CD4-positive, alpha-beta memory T cell (primary cell): ENCODE measurements around the gene TNNT1. TPM values are rescaled to one million over a fixed set of nuclear protein-coding genes. Genes with fewer than 3 reads are reported as not detected.
A peak's percentile ranks its signal among the peaks of the same experiment; 100 is the strongest.

ENCODE experiments used
- CTCF ChIA-PET: fragments of 350-600 bp; sonication (Branson Sonifier 250); formaldehyde crosslinking; loops from one replicate; lab custom pipeline; 2021; ENCODE audit warnings: inconsistent platforms; ENCODE audit not compliant: partially characterized antibody; lab: Charles Lee
- POLR2A ChIA-PET: fragments of 350-600 bp; sonication (Branson Sonifier 250); formaldehyde crosslinking; loops from one replicate; lab custom pipeline; 2021; ENCODE audit not compliant: partially characterized antibody; lab: Charles Lee
- DNase-seq, 5 donors: peaks; one replicate each; pipeline versions ENCODE4 v3.0.0 to v3.0.0-alpha.2; 2020 to 2022; ENCODE audit warnings: mixed read lengths in 1 of 5
- H3K27ac ChIP-seq: one replicate; pipeline ENCODE4 v1.7.0; 2013; ENCODE audit warnings: low read depth, low read length
- H3K27me3 ChIP-seq: 2 replicates; pipeline ENCODE4 v1.7.0; 2013; ENCODE audit warnings: mild to moderate bottlenecking, low read length, moderate library complexity; ENCODE audit not compliant: insufficient read depth
- H3K36me3 ChIP-seq: 2 replicates; pipeline ENCODE4 v1.7.0; 2013; ENCODE audit warnings: mild to moderate bottlenecking, low read length, moderate library complexity; ENCODE audit not compliant: insufficient read depth
- H3K4me1 ChIP-seq: 2 replicates; pipeline ENCODE4 v1.7.0; 2013; ENCODE audit warnings: mild to moderate bottlenecking, low read length, moderate library complexity; ENCODE audit not compliant: insufficient read depth
- H3K4me3 ChIP-seq, 2 donors: one replicate each; pipeline ENCODE4 v1.7.0; 2013; ENCODE audit warnings: low read length in 2 of 2, mild to moderate bottlenecking in 1 of 2
- H3K9me3 ChIP-seq, 2 donors: one replicate each; pipeline ENCODE4 v1.7.0; 2013; ENCODE audit warnings: low read length in 2 of 2, control low read depth in 1 of 2; ENCODE audit not compliant: control insufficient read depth in 1 of 2
- H3K27ac Mint-ChIP-seq, 7 donors: one replicate each; pipeline ENCODE4 v1.8.0; 2020 to 2021; ENCODE audit warnings: mixed read lengths in 7 of 7, mild to moderate bottlenecking in 6 of 7, inconsistent platforms in 3 of 7, moderate library complexity in 3 of 7
- H3K27me3 Mint-ChIP-seq, 2 donors: one replicate each; pipeline ENCODE4 v1.8.0; 2020 to 2021; ENCODE audit warnings: mixed read lengths in 2 of 2
- H3K36me3 Mint-ChIP-seq, 2 donors: one replicate each; pipeline ENCODE4 v1.8.0; 2020 to 2021; ENCODE audit warnings: mixed read lengths in 2 of 2, inconsistent platforms in 1 of 2, mild to moderate bottlenecking in 1 of 2
- H3K4me1 Mint-ChIP-seq, 4 donors: one replicate each; pipeline ENCODE4 v1.8.0; 2020 to 2021; ENCODE audit warnings: mixed read lengths in 4 of 4, mild to moderate bottlenecking in 1 of 4
- H3K4me3 Mint-ChIP-seq, 8 donors: one replicate each; pipeline ENCODE4 v1.8.0; 2020 to 2021; ENCODE audit warnings: mixed read lengths in 8 of 8, mild to moderate bottlenecking in 7 of 8, moderate library complexity in 6 of 8, inconsistent platforms in 3 of 8
- H3K9me3 Mint-ChIP-seq, 8 donors: one replicate each; pipeline ENCODE4 v1.8.0; 2020 to 2021; ENCODE audit warnings: mixed read lengths in 8 of 8, mild to moderate bottlenecking in 5 of 8, inconsistent platforms in 3 of 8, moderate library complexity in 1 of 8
- intact Hi-C: fragments of 100-400 bp; cut with micrococcal nuclease; formaldehyde crosslinking; loops from one replicate; pipeline ENCODE4 v1.15.1; 2023
- polyA plus RNA-seq, 2 donors: library from polyadenylated mRNA; unstranded; fragments of 300-500 nt; fragmentation: Illumina TruSeq; gene quantifications; one replicate each; pipeline ENCODE4 v1.2.3, GENCODE V29; 2021
- total RNA-seq, 2 experiments: library from RNA; stranded (reverse); gene quantifications; one replicate each; pipeline ENCODE4 v1.2.3, GENCODE V29; 2021

The TNNT1 gene
- total and polyA plus RNA-seq, 4 experiments from 2014 or later: not detected

DNA sequence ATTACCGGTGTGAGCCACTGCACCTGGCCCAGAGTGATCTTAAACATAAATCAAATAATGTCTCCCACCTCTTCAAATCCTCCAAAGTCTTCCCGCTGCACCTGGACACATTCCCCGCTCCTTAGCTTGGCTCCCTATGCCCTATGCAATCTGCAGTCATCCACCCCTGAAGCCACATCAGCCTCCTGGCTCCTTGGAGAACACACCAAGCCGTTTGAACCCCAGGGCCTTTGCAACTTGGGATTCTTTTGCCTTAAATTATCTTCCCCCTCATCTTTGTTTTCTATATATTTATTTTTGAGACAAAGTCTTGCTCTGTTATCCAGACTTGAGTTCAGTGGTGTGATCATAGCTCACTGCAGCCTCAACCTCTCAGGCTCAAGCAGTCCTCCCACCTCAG, 20.1 kb upstream of the TNNT1 start:
- Histone ChIP-seq H3K36me3 (no peaks in the 10 kb centered on the region), H3K4me1 (peaks cover 24% of the 10 kb centered on the region), H3K9me3 (no peaks in the 10 kb centered on the region), H3K27me3 (peaks cover 28% of the 10 kb centered on the region), H3K27ac (no peak overlapping the region), H3K4me3 (no peak overlapping the region)
- intact Hi-C loops: no loop called here
- Mint-ChIP-seq H3K36me3 (no peaks in the 10 kb centered on the region), H3K4me3 (no peak overlapping the region), H3K9me3 (peaks cover 0 to 9% (median 2%) of the 10 kb centered on the region in 8 donors), H3K27me3 (peaks cover 51 to 66% of the 10 kb centered on the region in 2 donors), H3K27ac (no peak overlapping the region), H3K4me1 (peaks cover 11 to 37% (median 20%) of the 10 kb centered on the region in 4 donors)
- CTCF ChIA-PET: interaction anchor here (1.2 kb wide), 1 partner anchor 8 kb away, joined by 3 read pairs; no protein-coding TSS in a partner anchor
- POLR2A ChIA-PET: no interaction called here
- DNase-seq: no peak

DNA sequence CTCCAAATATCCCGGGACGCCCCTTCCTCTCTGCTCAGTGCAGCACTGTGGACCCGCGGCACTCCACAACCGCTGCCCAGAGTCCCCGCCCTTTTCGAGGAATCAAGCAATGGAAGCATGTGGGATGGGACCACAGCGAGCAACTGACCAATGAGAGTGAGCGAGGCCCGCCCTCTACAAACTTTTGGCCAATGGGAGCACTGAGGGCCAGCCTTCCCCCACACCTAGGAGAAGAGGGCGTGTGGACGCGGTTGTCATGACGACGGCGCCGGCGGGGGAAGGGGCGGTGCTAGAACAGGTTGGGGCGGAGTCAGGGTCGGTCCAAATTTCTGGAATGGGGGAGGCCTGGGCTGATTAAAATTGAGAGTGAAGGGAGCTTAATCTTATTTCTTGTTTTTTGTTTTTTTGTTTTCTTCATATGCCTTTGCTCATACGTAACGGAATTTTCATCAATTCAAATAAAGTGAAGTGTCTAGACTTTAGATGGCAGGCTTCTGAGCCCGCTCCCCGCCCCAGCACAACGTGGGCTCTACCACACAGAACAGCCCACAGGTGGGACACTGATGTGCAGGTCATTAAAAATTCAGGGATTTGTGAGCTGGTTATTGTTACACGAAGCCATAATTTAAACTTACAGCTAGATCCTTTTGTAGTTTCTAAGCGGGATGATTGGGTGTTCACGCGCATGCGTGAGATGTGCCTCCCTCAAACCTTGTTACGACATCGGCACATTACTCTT, 17.7 kb upstream of the TNNT1 start, which contains the start of gene DNAAF3:
Gene DNAAF3 (minus strand): TSS at position 84 of the 739 bp plus-strand sequence. CDS start 200 bp downstream, outside the sequence.
- peaks cover 14% of the 10 kb centered on the region for H3K4me1 ChIP-seq
- peaks cover 44 to 58% of the 10 kb centered on the region in 2 donors for H3K27me3 Mint-ChIP-seq
- H3K27ac ChIP-seq: no peak within 1 kb of the TSS
- DNase-seq: peak; percentile 36 to 58 (median 57)
- H3K4me1 Mint-ChIP-seq: peaks cover 10 to 19% (median 10%) of the 10 kb centered on the region in 4 donors
- H3K9me3 Mint-ChIP-seq: peaks cover 0 to 9% (median 2%) of the 10 kb centered on the region in 8 donors
- peaks cover 26% of the 10 kb centered on the region for H3K27me3 ChIP-seq
- no peak within 1 kb of the TSS for H3K4me3 ChIP-seq
- H3K36me3 ChIP-seq: no peaks in the 10 kb centered on the region
- ChIA-PET POLR2A (interaction anchor here (0.6 kb wide), 1 partner anchor 275 kb away, joined by 3 read pairs; no protein-coding TSS in a partner anchor), CTCF (interaction anchor here (0.9 to 1.9 kb wide), 3 partner anchors 23 to 26 kb away, joined by 3 to 6 read pairs (median 5); no protein-coding TSS in a partner anchor)
- intact Hi-C loops: no loop called here
- H3K9me3 ChIP-seq: no peaks in the 10 kb centered on the region
- peak within 1 kb of the TSS in 6 of 7 donors; percentile 53 to 80 (median 71) for H3K27ac Mint-ChIP-seq
- no peaks in the 10 kb centered on the region for H3K36me3 Mint-ChIP-seq
- H3K4me3 Mint-ChIP-seq: peak within 1 kb of the TSS; percentile 15 to 86 (median 56)

DNA sequence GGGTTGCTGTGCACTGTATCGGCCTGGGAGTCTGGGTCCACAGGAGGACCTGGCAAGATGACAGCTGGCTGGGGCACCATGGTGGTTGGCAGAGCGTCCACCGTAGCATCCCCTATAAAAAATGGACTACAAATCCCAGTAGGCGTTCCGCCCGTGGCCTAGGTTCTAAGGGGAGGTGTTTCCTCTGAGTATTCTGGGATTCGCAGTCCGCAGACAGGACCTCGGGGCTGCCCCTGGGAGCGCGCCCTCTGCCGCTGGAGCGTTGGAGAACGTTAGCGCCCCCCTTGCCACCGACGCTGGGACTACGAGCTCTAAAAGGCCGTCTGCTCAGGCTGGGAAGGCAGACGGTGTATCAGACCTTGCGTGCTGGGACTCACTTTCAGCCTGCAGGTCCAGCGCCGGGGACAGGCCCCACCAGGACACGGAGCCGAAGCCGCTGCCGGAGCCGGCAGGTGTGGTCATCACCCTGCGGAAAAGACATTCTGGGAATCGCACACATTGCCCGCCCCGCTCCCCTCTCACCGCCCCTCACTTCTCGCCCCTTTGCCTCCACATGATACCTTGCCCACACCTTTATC, 17.0 kb upstream of the TNNT1 start:
- no peaks in the 10 kb centered on the region for H3K36me3 Mint-ChIP-seq
- intact Hi-C loops: no loop called here
- H3K9me3 Mint-ChIP-seq: peaks cover 0 to 9% (median 2%) of the 10 kb centered on the region in 8 donors
- H3K4me1 ChIP-seq: peaks cover 14% of the 10 kb centered on the region
- H3K4me3 ChIP-seq: no peak overlapping the region
- peaks cover 10 to 13% (median 10%) of the 10 kb centered on the region in 4 donors for H3K4me1 Mint-ChIP-seq
- H3K27ac Mint-ChIP-seq: peak overlapping the region in 3 of 7 donors; percentile 44 to 77 (median 69)
- peak overlapping the region in 6 of 8 donors; percentile 15 to 86 (median 58) for H3K4me3 Mint-ChIP-seq
- no peaks in the 10 kb centered on the region for H3K9me3 ChIP-seq
- H3K27me3 Mint-ChIP-seq: peaks cover 41 to 52% of the 10 kb centered on the region in 2 donors
- no peaks in the 10 kb centered on the region for H3K36me3 ChIP-seq
- POLR2A ChIA-PET: no interaction called here
- H3K27ac ChIP-seq: no peak overlapping the region
- peaks cover 24% of the 10 kb centered on the region for H3K27me3 ChIP-seq
- CTCF ChIA-PET: interaction anchor here (1.3 to 1.9 kb wide), 2 partner anchors 22 to 25 kb away, joined by 3 to 6 read pairs; no protein-coding TSS in a partner anchor
- peak in 2 of 5 donors; percentile 32 to 49 for DNase-seq

DNA sequence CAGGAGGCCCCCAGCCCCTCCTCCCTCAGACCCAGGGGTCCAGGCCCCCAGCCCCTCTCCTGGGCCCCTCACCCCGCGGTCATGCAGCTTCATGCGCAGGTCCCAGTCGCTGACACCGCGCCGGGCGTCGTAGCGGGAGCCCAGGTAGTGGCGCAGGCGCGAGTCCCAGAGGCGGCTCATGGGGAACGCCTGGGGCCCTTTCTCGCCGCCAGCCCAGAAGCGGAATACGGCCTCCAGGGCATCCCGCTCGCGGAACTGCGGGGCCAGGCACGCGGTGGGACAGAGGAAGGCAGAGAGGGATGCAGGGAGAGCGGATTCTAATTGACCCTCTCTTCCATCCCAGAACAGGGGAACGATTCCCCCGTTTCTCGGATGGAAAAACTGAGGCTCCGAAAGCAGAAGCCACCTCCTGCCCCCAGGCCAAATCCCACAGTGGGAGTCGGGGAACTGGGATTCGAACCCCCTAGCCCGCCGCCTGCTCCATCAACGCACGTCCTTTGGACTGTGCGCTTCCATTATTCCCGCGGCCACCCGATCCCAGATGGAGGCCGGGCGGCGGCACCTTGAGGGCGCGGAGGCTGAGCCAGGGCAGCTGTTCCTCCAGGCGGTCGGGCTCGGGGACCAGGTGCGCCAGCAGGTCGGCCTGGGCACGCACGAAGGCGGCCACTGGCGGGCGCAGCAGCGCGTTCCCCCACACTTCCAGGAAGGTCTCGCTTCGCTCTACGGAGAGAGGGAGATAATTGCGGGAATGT, 12.7 kb upstream of the TNNT1 start:
- Mint-ChIP-seq H3K27me3 (peaks cover 27 to 47% of the 10 kb centered on the region in 2 donors), H3K9me3 (peaks cover 0 to 9% (median under 1%) of the 10 kb centered on the region in 8 donors), H3K4me3 (no peak overlapping the region), H3K4me1 (peaks cover 6 to 18% (median 7%) of the 10 kb centered on the region in 4 donors), H3K27ac (no peak overlapping the region), H3K36me3 (no peaks in the 10 kb centered on the region)
- H3K36me3 ChIP-seq: no peaks in the 10 kb centered on the region
- H3K27me3 ChIP-seq: peaks cover 8% of the 10 kb centered on the region
- no peak overlapping the region for H3K4me3 ChIP-seq
- ChIA-PET CTCF (interaction anchor here (1.1 kb wide), 1 partner anchor 10 kb away, joined by 3 read pairs; no protein-coding TSS in a partner anchor), POLR2A (no interaction called here)
- H3K9me3 ChIP-seq: no peaks in the 10 kb centered on the region
- intact Hi-C loops: loop anchor here (2.0 kb wide), 1 partner anchor 43 kb away; no protein-coding TSS in a partner anchor
- peaks cover 7% of the 10 kb centered on the region for H3K4me1 ChIP-seq
- peak in 1 of 5 donors; percentile 29 for DNase-seq
- no peak overlapping the region for H3K27ac ChIP-seq

DNA sequence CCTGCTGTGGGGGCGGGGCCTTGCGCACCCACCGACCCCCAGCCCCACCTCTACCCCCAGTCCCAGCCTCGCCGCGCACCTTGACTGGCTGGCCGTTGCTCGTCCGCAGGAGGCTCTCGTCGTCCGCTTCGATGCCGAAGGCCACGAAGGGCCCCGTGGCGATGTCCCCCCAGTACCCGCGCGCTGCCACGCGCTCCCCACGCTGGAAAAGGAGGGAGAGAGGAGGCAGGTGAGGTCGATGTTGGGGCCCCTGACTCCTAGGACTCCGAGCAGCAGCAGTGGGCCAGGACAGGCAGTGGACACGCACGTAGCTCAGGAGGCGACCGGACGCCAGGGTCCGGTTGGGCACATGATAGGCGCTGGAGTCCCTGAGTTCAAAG, 12.0 kb upstream of the TNNT1 start:
- Histone ChIP-seq H3K27ac (no peak overlapping the region), H3K4me3 (no peak overlapping the region), H3K4me1 (peaks cover 8% of the 10 kb centered on the region), H3K9me3 (no peaks in the 10 kb centered on the region), H3K27me3 (peaks cover 6% of the 10 kb centered on the region), H3K36me3 (no peaks in the 10 kb centered on the region)
- H3K36me3 Mint-ChIP-seq: no peaks in the 10 kb centered on the region
- H3K27ac Mint-ChIP-seq: no peak overlapping the region
- CTCF ChIA-PET: interaction anchor here (0.8 to 2.8 kb wide), 7 partner anchors 9 to 73 kb away, joined by 3 to 16 read pairs (median 3); no protein-coding TSS in a partner anchor
- DNase-seq: peak in 1 of 5 donors; percentile 17
- H3K4me3 Mint-ChIP-seq: no peak overlapping the region
- POLR2A ChIA-PET: no interaction called here
- H3K27me3 Mint-ChIP-seq: peaks cover 25 to 43% of the 10 kb centered on the region in 2 donors
- intact Hi-C loops: loop anchor here (1.0 to 2.0 kb wide), 2 partner anchors 20 to 42 kb away; no protein-coding TSS in a partner anchor
- peaks cover 2 to 10% (median 7%) of the 10 kb centered on the region in 4 donors for H3K4me1 Mint-ChIP-seq
- H3K9me3 Mint-ChIP-seq: peaks cover 0 to 5% (median 0%) of the 10 kb centered on the region in 8 donors

DNA sequence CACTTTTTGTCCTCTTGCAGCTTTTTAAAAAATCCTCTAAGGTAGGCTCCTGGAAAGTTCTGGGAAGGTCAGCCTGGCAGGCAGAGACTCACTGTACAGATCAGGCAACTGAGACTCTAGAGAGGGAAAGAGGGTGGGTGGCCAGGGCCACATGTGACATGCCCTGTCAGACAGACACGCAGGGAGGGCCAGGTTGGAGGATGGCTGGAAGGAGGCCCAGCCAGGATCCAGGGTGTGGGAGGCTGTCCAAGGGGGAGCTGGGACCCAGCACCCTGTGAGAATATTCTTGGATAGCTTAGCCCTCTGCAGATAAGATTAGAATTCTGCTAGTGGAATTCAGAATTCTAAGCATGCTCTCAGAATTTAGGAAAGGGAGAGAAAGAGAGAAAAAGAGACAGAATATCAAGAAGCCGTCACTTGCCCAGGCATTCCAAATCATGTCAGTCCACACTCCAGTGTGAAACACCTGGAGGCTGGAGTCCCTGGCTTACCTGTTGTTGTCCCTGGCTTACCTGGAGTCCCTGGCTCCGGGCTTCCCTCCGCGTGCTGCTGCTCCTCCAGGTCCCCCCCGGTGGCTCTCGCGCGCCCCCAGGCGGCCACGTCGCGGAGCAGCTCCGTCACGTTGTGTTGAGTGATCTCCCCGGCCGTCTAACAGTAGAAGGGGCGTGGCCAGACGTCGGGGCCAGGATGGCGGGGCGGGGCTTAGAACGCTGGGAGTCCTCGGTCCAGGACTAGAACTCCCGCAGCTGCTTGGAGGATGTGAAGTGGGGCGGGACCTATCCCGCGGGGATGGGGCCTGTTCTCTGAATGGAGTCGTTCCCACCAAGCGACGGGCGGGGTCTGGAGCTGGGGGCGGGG, 11.4 kb upstream of the TNNT1 start:
- Histone ChIP-seq H3K27me3 (peaks cover 6% of the 10 kb centered on the region), H3K36me3 (no peaks in the 10 kb centered on the region), H3K9me3 (no peaks in the 10 kb centered on the region), H3K27ac (no peak overlapping the region), H3K4me1 (peaks cover 9% of the 10 kb centered on the region), H3K4me3 (no peak overlapping the region)
- peak overlapping the region in 1 of 8 donors; percentile 26 for H3K4me3 Mint-ChIP-seq
- intact Hi-C loops: loop anchor here (1.0 to 2.0 kb wide), 2 partner anchors 19 to 42 kb away; no protein-coding TSS in a partner anchor
- H3K4me1 Mint-ChIP-seq: peaks cover 3 to 10% (median 7%) of the 10 kb centered on the region in 4 donors
- peaks cover 0 to 2% (median 0%) of the 10 kb centered on the region in 8 donors for H3K9me3 Mint-ChIP-seq
- DNase-seq: peak; percentile 82 to 87 (median 85)
- CTCF ChIA-PET: interaction anchor here (0.6 to 2.8 kb wide), 9 partner anchors 9 to 493 kb away, joined by 3 to 16 read pairs (median 3); no protein-coding TSS in a partner anchor
- peak overlapping the region in 5 of 7 donors; percentile 36 to 75 (median 46) for H3K27ac Mint-ChIP-seq
- peaks cover 24 to 36% of the 10 kb centered on the region in 2 donors for H3K27me3 Mint-ChIP-seq
- POLR2A ChIA-PET: no interaction called here
- no peaks in the 10 kb centered on the region for H3K36me3 Mint-ChIP-seq
